NCI-H146 treated with DMSO at 0.1 percent for 48 hours (cell line): ENCODE results near the gene GHRHR.

ENCODE experiments used
- DNase-seq: peaks from one replicate; lab custom pipeline; 2025; ENCODE audit not compliant: unreplicated experiment; lab: John Stamatoyannopoulos, UW

The GHRHR gene

DNA sequence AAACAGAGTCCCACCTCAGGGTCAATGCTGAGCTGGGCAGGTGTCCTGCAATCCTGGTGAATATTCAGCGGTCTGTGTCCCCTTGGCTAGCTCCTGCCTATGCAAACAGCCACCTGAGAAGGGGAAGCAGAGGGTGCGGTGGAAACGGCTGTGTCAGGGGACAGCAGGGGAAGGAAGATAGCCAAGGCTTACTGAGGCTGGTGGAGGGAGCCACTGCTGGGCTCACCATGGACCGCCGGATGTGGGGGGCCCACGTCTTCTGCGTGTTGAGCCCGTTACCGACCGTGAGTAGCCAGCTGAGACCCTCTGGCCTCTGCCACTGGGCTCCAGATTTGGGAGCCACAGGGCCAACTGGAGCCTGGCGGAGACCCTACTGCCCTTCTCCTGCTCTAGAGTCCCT is at the start of gene GHRHR:
Gene GHRHR (plus strand): TSS at position 112 of the 400 bp plus-strand sequence. CDS start 116 bp downstream, at position 228.
- no peak for DNase-seq

DNA sequence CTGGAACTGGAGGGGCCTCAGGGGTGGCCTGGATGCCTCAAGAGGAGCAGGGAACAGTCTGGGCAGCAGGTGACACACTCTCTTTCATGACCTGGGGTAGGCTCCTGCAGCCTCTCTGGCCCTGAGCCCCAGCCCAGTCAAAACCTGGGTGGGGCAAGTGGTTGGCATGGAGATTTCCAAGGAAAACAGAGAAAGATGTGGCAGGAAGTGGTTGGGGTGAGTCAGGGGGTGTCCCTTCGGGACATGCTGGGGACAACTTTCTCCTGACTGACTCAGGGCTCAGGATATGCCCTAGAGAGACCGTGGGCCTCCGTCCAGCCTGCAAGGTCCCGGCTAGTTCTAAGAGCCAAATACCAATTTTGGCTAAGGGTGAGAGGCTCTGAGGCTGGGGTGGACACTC is 49.2 kb upstream of the GHRHR start:
- DNase-seq = no peak

DNA sequence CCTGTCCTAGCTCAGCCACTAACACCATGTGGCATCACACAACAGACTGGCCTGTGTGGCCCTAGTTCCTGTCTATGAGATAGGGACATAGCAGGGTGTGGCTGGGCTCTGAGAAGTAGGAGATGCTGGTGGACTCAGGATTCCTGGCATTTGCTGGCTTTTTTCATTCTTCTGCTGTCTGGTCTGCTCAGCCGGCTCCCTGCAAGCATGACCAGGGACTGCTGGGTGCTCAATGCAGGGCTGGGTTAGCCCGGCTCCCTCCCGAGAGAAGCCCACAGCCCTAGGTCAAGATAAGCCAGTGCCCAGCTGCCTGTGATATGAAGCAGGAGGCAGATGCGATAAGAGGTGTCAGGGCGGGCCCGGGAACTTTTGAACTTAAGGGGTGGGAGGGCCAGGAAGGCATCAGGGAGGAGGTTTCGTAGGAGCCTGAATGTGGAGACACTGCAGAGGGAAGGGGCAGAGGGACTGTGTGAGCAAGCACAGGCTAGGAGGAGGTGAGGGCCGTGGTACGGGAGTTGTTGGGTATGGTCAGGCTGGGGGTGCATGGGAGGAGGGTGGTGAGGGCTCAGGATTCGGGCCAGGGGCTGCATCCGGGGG is 48.6 kb upstream of the GHRHR start:
- no peak for DNase-seq

DNA sequence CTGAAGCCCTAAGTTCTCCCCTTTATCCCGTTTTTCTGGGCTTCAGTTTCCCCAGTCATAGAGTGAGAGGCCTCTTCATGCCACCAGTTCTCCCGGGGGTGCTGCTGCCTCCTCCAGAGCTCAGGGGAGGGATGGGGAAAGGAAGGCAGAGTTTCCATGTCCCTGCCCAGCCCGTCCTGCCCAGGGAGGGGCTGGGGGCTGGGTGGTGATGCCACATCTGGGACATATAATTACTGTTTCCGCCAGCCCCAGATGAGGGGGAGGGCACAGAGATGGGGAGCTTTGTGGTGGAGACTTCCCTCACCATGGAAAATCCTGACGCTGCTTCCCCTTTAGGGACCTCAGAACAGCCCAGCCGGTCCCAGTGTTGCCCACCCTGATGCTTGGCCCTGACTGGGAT is 48.0 kb upstream of the GHRHR start:
- DNase-seq = no peak

DNA sequence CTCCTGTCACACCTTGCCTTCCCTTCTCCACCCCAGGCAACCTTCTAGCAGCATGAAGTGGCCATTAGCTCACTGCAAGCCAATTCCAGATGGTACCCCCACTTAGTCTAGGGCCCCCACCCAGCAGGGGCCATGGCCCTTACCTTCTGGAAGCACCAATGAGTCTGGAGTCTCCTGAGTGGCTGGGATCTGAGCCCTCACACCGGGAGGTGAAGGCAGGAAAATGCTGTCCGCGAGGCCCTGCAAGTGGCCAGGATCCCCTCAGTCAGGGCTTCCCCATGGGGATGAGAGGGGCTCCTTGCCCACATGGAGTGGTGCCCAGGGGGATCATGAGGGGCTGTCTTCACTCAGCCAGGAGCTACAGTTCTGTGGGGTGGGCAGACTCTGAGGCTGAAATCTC is 47.5 kb upstream of the GHRHR start:
- DNase-seq = no peak

DNA sequence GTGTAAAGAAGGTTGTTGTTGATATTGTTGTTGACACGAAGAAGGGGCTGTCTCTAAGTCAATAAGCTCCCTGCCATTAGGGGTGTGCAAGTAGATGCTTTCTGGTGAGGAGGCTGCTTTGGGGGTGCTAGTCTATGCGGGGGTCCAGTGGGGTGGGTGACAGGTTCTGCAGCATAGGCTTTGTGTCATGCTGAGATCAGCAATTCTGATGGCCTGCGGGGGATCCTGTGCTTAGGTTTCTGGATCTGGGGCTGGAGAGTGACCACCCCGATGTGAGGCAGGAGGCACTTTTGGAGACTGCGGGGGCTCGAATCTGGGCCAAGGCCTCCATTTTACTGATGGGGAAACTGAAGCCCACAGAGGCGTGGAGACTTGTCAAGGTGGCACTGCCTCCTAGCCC is 47.0 kb upstream of the GHRHR start:
- DNase-seq = no peak

DNA sequence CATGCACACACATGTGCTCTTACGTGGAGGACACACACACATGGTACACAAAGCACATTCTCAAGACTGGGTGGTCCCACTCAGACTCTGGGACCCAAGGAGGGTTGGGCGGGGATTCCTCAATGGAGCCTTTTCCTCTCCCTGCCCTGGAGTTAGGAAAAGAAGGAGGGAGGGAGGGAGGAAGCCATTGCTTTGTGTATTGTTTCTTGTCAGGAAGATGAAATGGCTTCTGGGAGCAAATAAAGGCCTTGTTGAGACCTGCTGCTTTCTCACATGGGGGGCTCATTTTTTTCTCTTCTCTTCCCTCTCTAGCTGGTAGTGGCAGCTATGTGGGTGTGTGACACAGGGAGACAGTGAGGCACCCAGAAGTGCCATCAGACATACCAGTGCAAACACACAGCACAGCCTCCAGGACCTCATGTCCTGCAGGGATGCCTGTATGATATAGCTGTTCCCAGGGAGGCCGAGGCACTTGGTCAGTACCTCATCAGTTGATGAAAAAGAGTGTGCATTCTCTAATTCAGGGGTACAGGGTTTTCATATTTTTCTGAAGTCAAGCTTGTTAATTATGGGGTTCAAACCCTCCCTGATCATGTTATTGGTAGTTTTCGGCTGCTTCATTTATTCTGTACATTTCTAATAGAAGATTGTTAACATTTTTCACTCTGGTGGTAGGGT is 46.4 kb upstream of the GHRHR start:
- no peak for DNase-seq

DNA sequence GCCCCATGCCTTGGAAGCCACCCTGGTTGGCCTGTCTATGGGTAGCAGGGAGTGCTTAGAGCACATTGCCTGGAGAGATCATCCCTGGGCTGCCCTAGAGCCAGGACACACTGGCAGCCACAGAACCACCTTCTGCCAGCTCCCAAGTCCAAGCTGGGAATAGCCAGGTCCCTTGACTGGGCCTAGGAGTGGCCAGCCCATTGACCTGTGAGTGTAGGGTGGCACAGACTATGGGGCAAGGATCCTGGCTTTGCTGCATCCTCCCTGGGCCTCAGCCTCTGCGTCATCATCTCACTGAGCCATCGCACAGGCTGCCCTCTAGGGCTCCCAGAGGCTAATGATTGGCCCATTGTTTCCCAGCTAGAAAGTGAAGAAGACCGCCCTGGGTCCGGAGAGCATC is 45.1 kb upstream of the GHRHR start:
- no peak for DNase-seq

DNA sequence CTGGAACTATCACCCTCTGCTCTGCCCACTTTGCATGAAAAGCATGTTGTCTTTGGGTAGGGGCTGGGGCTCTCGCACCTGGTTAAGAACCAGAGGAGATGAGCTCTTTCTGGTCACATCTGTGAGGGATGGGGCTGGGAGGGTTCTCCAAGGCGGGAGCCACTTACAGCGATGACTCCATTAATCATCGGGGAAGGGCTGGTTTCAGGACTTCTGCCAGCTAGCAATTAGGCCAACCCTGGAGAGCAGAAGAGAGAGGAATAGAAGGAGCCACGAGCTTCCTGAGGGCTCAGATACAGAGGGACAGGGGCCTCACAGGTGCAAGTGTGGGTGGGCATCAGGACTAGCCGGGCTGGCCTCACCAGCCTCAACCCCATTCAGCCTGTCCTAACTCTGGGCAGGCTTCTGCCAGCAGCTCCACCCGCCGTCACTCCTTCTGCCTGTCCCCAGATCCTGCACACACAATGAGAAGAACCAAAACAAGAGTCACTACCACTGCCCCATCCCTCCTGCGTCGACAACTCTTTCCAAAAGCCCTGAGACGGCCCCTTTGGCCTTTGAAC is 43.7 kb upstream of the GHRHR start:
- no peak for DNase-seq

DNA sequence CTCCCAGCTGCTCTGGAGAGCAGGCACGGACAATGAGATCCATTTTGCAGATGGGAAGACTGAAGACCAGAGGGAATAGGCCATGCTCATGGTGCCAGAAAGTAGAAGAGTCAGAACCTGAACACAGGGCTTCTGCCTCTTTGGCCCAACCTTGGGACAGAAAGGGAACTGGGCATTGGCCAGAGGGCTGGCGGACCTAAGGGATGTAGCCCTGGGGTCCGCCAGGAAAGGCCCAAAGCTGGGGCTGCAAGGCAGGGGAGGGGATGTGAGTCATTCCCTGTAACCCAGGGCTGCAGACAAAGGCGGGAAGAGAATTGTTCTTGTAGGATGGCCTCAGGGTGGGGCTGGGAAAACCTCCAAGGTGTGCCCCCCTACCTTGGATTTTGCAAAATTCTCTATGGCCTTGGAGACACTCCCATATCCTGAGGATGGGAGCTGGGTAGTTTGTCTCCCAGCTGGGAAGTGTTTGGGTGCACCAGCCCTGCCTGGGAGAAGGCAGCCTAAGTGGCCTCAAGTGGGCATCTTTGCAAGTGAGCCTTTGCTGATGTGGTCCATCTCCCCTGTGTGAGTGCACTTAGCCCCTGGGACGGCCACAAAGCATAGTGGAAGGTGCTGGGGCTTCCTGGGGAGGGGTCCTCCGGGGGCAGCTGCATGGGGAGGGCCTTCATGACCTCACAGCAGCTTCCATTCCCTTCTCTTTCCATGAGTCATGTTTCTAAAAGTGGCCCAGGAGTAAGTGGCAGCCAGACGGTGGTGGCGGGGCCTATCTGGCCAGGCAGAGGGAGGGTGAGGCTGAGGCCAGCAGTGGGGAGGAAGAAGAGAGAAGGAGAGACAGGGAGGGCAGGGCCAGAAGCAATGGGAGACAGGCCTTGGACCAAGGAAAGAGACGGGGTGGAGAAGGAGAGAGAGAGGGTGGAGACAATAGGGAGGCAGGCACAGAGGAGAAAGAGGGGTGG is 42.9 kb upstream of the GHRHR start:
- no peak for DNase-seq

DNA sequence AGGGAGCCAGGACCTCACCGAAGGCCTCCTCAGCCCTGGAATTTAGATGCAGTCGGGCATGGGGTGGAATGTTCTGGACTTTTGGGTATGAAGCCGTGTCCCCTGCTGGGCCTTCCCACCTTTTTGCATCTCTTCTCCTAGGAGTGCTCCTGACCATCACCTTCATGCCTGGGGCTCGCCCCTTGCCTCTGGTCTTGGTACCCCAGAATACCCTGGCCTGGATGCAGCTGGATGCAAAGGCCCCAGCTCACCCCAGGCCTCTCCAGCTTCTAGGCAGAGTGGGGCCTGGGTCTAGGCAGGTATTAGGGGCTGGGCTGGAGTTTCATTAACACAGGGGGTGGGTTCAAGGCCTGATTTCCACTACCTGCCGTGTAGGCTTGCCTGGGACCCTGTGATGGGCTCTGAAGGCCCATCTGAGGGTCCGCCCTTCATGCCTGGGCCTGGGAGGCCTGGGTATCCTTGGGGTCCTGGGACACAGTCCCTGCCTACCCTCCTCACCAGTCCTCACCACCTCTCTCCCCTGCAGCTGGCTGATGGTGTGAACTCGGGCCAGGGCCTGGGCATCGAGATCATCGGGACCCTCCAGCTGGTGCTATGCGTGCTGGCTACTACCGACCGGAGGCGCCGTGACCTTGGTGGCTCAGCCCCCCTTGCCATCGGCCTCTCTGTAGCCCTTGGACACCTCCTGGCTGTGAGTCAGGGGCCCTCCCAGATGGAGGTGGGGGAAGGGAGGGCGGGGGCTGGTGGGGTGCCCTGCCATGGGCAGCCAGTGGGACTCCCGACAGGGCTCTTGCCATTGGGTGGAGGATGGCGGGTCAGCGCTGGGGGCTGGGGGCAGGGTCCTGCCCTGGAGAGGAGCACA is 42.0 kb upstream of the GHRHR start:
- DNase-seq = no peak

DNA sequence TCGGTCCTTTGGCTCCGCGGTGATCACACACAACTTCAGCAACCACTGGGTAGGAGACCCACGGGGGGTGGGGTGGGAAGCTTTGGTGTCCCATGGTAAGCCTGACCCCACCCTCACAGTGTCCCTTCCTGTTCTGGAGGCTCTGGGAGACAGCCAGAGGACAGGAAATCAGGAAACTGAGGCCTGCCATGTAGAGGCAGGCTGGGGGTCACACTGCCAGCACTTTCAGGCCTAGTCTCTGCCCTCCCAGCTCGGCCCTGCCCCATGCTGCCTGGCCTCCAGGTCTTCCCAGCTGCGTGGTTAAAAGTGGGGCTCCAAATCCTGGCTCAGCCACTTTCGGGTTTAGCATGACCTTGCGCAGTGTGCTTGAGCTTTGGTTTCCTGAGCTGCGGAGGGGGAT is 41.2 kb upstream of the GHRHR start:
- DNase-seq = no peak

DNA sequence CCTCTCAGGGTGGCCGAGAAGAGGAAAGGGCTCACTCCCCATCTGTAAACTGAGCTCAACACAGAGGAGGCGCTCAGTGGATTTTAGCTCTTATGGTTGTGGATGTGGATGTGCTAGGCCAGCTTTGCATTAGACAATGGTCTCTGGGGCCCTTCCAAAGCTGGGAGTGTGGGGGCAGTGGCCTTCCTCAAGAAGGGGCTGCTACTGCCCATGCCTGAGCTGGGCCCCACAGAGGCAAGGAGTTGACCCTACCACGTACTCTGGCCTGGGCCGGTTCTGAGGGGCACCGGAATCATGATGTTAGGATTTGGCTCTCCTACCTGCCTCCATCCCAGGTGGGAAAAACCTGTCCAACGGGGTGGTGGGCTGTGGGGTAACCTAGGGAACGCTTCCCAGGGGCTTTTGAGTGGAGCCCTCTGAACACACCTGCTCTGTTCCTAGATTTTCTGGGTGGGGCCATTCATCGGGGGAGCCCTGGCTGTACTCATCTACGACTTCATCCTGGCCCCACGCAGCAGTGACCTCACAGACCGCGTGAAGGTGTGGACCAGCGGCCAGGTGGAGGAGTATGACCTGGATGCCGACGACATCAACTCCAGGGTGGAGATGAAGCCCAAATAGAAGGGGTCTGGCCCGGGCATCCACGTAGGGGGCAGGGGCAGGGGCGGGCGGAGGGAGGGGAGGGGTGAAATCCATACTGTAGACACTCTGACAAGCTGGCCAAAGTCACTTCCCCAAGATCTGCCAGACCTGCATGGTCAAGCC is 40.6 kb upstream of the GHRHR start:
- DNase-seq = no peak

DNA sequence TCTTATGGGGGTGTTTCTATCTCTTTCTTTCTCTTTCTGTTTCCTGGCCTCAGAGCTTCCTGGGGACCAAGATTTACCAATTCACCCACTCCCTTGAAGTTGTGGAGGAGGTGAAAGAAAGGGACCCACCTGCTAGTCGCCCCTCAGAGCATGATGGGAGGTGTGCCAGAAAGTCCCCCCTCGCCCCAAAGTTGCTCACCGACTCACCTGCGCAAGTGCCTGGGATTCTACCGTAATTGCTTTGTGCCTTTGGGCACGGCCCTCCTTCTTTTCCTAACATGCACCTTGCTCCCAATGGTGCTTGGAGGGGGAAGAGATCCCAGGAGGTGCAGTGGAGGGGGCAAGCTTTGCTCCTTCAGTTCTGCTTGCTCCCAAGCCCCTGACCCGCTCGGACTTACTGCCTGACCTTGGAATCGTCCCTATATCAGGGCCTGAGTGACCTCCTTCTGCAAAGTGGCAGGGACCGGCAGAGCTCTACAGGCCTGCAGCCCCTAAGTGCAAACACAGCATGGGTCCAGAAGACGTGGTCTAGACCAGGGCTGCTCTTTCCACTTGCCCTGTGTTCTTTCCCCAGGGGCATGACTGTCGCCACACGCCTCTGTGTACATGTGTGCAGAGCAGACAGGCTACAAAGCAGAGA is 39.9 kb upstream of the GHRHR start:
- DNase-seq = no peak

DNA sequence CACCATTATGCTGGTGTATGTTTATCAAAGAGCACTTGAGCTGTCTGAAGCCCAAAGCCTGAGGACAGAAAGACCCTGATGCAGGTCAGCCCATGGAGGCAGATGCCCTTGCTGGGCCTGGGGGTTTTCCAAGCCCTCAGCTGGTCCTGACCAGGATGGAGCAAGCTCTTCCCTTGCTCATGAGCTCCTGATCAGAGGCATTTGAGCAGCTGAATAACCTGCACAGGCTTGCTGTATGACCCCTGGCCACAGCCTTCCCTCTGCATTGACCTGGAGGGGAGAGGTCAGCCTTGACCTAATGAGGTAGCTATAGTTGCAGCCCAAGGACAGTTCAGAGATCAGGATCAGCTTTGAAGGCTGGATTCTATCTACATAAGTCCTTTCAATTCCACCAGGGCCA is 39.1 kb upstream of the GHRHR start:
- DNase-seq = no peak

DNA sequence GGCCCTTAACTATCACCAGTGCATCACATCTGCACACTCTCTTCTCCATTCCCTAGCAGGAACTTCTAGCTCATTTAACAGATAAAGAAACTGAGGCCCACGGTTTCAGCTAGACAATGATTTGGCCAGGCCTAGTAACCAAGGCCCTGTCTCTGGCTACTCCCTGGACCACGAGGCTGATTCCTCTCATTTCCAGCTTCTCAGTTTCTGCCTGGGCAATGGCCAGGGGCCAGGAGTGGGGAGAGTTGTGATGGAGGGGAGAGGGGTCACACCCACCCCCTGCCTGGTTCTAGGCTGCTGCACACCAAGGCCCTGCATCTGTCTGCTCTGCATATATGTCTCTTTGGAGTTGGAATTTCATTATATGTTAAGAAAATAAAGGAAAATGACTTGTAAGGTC is 38.6 kb upstream of the GHRHR start:
- no peak for DNase-seq

DNA sequence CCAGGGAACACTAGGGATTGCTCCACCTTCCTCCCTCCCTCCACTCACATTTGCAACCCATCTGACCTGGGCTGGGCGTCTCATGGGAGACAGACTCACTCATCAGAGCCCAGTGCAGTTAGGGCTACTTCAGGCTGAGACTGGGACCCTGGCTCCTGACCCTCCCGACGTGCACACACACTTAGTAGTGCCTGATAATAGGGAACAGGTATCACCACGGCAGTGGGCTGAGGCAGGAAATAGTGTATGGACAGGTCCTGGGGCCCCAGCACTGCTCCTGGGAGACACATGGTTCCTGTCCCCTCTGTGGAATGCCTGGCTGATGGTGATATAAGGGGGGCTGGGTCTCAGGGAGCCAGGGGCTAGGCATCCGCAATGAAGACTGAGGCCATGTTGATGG is 37.8 kb upstream of the GHRHR start:
- no peak for DNase-seq

DNA sequence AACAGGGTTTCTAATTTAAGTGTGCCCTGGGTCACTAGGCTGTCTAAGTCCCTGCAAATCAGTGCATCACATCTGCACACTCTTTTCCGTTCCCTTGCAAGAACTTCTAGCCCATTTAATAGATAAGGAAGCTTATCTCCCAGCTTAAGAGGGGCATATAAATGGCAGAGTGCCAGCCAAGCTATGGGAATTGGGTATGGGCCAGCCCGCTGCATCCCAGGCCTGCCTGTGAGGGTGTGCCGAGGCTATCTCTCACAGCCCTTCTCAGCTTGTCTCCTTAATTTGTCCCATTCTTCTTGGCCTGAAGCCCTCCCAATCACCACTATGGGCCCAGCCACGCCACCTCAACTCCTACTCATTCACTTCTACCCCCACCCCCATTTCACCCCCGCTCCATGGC is 37.4 kb upstream of the GHRHR start:
- no peak for DNase-seq

DNA sequence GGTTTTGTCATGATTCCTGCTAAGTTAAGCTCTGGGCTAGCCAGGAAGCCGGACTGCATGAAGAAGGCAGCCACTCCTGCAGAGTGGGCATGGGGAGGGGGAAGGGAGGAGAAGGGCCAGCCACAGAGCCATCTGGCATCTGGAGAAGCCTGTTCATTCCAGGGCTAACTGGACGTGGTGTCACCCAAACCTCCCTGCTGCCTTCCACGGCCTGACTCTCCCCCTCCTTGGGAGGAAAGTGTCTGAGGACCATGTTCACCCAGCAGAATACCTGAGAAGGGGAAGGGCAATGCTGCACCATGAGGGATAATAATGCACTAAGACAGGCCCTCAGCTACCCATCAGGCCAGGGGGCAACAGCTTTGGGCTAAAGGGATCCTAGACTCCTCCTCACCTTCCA is 36.7 kb upstream of the GHRHR start:
- DNase-seq = no peak

DNA sequence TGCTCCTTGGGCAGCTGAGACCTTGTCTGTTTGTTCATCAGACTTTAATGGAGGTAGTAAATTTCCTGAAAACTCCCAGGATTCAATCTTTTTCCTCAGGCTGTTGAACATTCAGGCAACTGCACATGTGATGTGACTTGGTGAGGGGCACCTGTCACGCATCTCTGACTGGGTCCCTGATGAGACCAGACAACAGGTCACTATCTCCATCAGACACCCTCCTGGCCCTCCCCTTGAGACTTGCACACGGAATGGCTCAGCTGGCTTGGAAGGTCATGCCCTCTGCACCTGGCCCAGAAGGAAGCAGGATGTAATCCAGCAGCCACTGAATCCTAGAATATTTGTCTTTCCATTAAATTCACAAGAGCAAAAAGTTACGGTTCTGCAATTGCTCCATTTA is 36.2 kb upstream of the GHRHR start:
- no peak for DNase-seq
